ENCODE data around the gene CYBC1. TPM values are rescaled to one million over a fixed set of nuclear protein-coding genes. Genes with fewer than 3 reads are reported as not detected.

The CYBC1 gene
- total and polyA plus RNA-seq, 2 of the 8 experiments (the other 6 are each of a cell fraction or from before 2014, with no cell fraction given) = 74.6 to 81.4 TPM

DNA sequence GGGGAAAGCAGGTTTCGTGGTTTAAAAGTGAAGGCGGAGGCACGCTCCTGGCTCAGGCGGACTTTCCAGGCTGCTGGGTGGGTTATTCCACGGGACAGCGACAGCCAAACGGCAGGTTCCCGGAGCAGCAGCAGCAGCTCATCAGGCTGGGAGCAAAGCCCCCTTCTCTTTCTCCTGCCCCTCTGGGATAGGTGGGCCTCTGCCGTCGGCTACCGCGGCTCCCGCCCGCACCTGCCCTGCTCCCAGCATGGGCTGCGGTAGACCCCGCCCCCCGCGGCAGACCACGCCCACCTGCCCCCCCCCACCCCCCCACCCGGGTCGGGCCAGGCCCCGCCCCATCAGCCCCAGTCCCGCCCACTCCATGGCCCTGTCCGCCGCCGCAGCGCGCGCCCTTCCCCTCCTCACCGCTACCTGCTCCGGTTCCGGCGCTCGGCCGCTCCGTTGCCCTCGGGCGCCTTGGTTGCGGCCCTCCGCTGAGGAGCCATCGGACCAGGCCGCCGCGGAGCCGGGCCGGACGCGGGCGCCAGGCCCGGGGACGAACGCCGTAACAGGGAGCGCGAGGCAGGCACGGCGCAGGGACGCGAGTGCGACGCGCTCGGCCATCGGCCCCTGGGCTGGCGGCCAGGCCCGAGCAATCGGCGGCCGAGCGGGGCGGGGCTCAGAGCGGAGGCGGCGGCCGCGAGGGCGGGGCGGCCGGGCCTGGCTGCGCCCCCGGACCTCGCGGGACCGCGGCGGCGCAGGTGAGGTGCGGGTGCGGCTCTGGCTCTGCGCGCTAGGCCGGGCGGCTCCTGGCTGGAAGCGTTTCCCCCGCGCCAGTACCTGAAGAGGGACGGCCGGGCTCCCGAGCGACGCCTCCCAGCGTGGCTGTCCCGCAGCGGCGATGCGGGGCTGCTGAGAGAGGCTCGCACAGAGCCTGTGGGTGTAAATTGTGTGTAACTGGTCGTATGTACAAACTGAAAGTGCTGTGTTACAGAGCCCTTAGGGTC lies 32.3 kb downstream of the CYBC1 start, which contains the start of the genes HEXD and OGFOD3:
Gene HEXD, plus strand, starts transcription at position 347 of the 986 bp plus-strand sequence. CDS start 1,453 bp downstream, outside the sequence.
Gene OGFOD3, minus strand, starts transcription at position 586 of the 986 bp plus-strand sequence. Its CDS starts 101 bp downstream, at position 485.
- Histone ChIP-seq H3K4me2 (ENCODE audit: insufficient read depth in 1 of 2, low read depth in 2 of 2, low read length in 2 of 2) (peak within 1 kb of the TSS; percentile 59 to 92), H2BK20ac (ENCODE audit: low read length) (no peak within 1 kb of the TSS), H3K79me2 (ENCODE audit: control insufficient read depth in 1 of 2, insufficient read depth in 2 of 2, low read length in 2 of 2) (no peaks in the 10 kb centered on the region), H3K27me3 (replicated peaks in 1 of 4; ENCODE audit: control insufficient read depth in 3 of 4, extremely low read depth in 1 of 4, insufficient read depth in 3 of 4, low read length in 3 of 4) (no peaks in the 10 kb centered on the region), H3K23ac (ENCODE audit: insufficient read length) (no peak within 1 kb of the TSS), H3K4me1 (replicated peaks in 1 of 4; ENCODE audit: control insufficient read depth in 3 of 4, insufficient read depth in 4 of 4, low read length in 3 of 4) (peaks cover 0 to 3% (median 1%) of the 10 kb centered on the region in 4 experiments; a peak in 4 of 7 replicates), H2BK120ac (replicated peaks; ENCODE audit: low read depth, low read length) (no peak within 1 kb of the TSS), H3K18ac (ENCODE audit: extremely low read depth, low read length) (peak within 1 kb of the TSS; percentile 91; the same call in 1 of the 2 replicates), H3K9me3 (ENCODE audit: insufficient read depth in 2 of 2, low read depth in 1 of 2, low read length in 1 of 2) (peaks cover 0 to 3% of the 10 kb centered on the region in 2 experiments; a peak in 1 of 4 replicates), H3K9ac (replicated peaks in 1 of 4; ENCODE audit: extremely low read depth in 1 of 4, low read depth in 3 of 4, low read length in 3 of 4) (peak within 1 kb of the TSS; percentile 76 to 92 (median 88)), H2BK12ac (ENCODE audit: low read depth, low read length) (no peak within 1 kb of the TSS), H4K8ac (ENCODE audit: extremely low read depth, insufficient read depth, low read length) (peak within 1 kb of the TSS; percentile 95), H2AK5ac (ENCODE audit: low read depth, low read length) (no peak within 1 kb of the TSS), H3K4me3 (ENCODE audit: extremely low read depth in 1 of 4, insufficient read depth in 2 of 4, low read depth in 3 of 4, low read length in 4 of 4) (peak within 1 kb of the TSS; percentile 63 to 96 (median 80)), H4K5ac (ENCODE audit: insufficient read length, low read depth, low read length) (peak within 1 kb of the TSS; percentile 73), H2BK5ac (ENCODE audit: low read depth, low read length) (no peak within 1 kb of the TSS), H3K4ac (replicated peaks; ENCODE audit: insufficient read length, low read depth, low read length) (peak within 1 kb of the TSS; percentile 90), H4K20me1 (replicated peaks in 1 of 2; ENCODE audit: control insufficient read depth in 1 of 2, insufficient read depth in 2 of 2, low read length in 2 of 2) (peaks cover 5 to 7% of the 10 kb centered on the region in 2 experiments), H3K36me3 (ENCODE audit: control insufficient read depth in 2 of 4, insufficient read depth in 4 of 4, low read length in 3 of 4) (peaks cover 0 to 2% (median 0%) of the 10 kb centered on the region in 4 experiments; a peak in 1 of 8 replicates), H3K27ac (ENCODE audit: low read depth, low read length) (peak within 1 kb of the TSS; percentile 90; the same call in 1 of the 2 replicates), H2AFZ (ENCODE audit: low read length) (peak within 1 kb of the TSS; percentile 92), H3K79me1 (ENCODE audit: low read depth, low read length) (peaks cover 2% of the 10 kb centered on the region; the same call in 1 of the 2 replicates), H4K91ac (replicated peaks; ENCODE audit: insufficient read length, low read length) (peak within 1 kb of the TSS; percentile 89), H3K14ac (ENCODE audit: insufficient read length) (no peak within 1 kb of the TSS), H2BK15ac (ENCODE audit: low read length) (no peak within 1 kb of the TSS), H3K56ac (replicated peaks; ENCODE audit: insufficient read length, low read depth, low read length) (peak within 1 kb of the TSS; percentile 67), H3K23me2 (ENCODE audit: low read depth, low read length) (peaks cover 6% of the 10 kb centered on the region)
- ChIA-PET CTCF (ENCODE audit: partially characterized antibody) (interaction anchor here (0.6 to 2.1 kb wide), 8 partner anchors 9 to 204 kb away, joined by 3 to 6 read pairs (median 5); no protein-coding TSS in a partner anchor), POLR2A (ENCODE audit: partially characterized antibody) (interaction anchor here (0.6 to 1.4 kb wide), 7 partner anchors 13 to 145 kb away, joined by 3 read pairs; partner anchors contain the start of gene CSNK1D)
- FAIRE-seq (no peak), DNase-seq (ENCODE audit: low read depth in 1 of 2, low spot score in 2 of 2) (peak in 1 of 2 experiments; percentile 93)
- WGBS, 2 experiments (ENCODE audit: extremely low coverage in 1 of 2, insufficient coverage in 1 of 2, insufficient read length in 1 of 2, insufficient replicate concordance in 2 of 2, low coverage in 1 of 2, low lambda C conversion rate in 2 of 2, missing lambda C conversion rate in 1 of 2) = 3% methylated on average over 43 of the region's 108 CpGs; no CpG with 5 or more reads in 1 of the 2 experiments
- TF ChIP-seq CBX5 (IDR thresholded peaks at IDR 0.05; ENCODE audit: low read depth, low read length) (no peak), TAF7 (optimal IDR thresholded peaks at IDR 0.05; ENCODE audit: borderline replicate concordance, low read depth, low read length) (peak; percentile 84), NANOG (IDR thresholded peaks at IDR 0.05; ENCODE audit: insufficient read depth, low read depth, low read length, poor library complexity, severe bottlenecking) (no peak), SP1 (IDR thresholded peaks at IDR 0.05; ENCODE audit: low read depth, low read length) (no peak), TEAD4 (IDR thresholded peaks at IDR 0.05; ENCODE audit: low read depth, low read length) (no peak), RAD21 (IDR thresholded peaks at IDR 0.05 in 1 of 2, conservative IDR thresholded peaks at IDR 0.05 in 1 of 2; ENCODE audit: low read depth in 2 of 2, low read length in 2 of 2) (no peak), ASH2L (IDR thresholded peaks at IDR 0.05; ENCODE audit: low read length) (peak; percentile 75), SRF (IDR thresholded peaks at IDR 0.05; ENCODE audit: low read depth, low read length) (peak; percentile 97), CEBPB (IDR thresholded peaks at IDR 0.05; ENCODE audit: low read depth, low read length) (no peak), NRF1 (IDR thresholded peaks at IDR 0.05; ENCODE audit: low read depth, low read length) (no peak)

All from H1 (cell line).